ENCODE results near the gene BNIP2.

The BNIP2 gene

GRCh38 chr15:59609730-59610712 lies 79.1 kb downstream of the BNIP2 start:
- no peak overlapping the region for H3K23ac ChIP-seq (ENCODE audit: low read depth, low read length, poor library complexity)
- H3K36me3 ChIP-seq (replicated peaks in 1 of 2; ENCODE audit: control insufficient read depth in 2 of 2, insufficient read depth in 2 of 2, low read length in 2 of 2) = no peaks in the 10 kb centered on the region
- no peak overlapping the region for H4K8ac ChIP-seq (ENCODE audit: low read depth, low read length)
- no peak overlapping the region for H3K14ac ChIP-seq (ENCODE audit: low read length)
- no peaks in the 10 kb centered on the region for H3K4me1 ChIP-seq (ENCODE audit: control insufficient read depth in 2 of 2, insufficient read depth in 1 of 2, low read depth in 1 of 2, low read length in 2 of 2)
- no peak overlapping the region for H3K9ac ChIP-seq (ENCODE audit: low read depth, low read length, poor library complexity)
- H3K4me3 ChIP-seq (ENCODE audit: low read length in 2 of 2) = no peak overlapping the region
- no peak overlapping the region for H3K4ac ChIP-seq (ENCODE audit: low read length)
- H3K18ac ChIP-seq (ENCODE audit: low read length) = no peak overlapping the region
- no peak overlapping the region for H2AK5ac ChIP-seq (ENCODE audit: low read depth, low read length)
- no peak overlapping the region for H3K4me2 ChIP-seq (ENCODE audit: insufficient read depth, low read length, poor library complexity, severe bottlenecking)
- H2AFZ ChIP-seq (ENCODE audit: low read length) = no peak overlapping the region
- no peak overlapping the region for H4K91ac ChIP-seq (ENCODE audit: low read depth, low read length, poor library complexity)
- H2BK5ac ChIP-seq (ENCODE audit: low read length) = no peak overlapping the region
- H2BK12ac ChIP-seq (ENCODE audit: low read length) = no peak overlapping the region
- no peak overlapping the region for H2BK15ac ChIP-seq (ENCODE audit: low read length)
- peaks cover 0 to 16% (median 0%) of the 10 kb centered on the region in 3 experiments for H3K27me3 ChIP-seq (ENCODE audit: control insufficient read depth in 3 of 3, insufficient read depth in 3 of 3, low read depth in 1 of 3, low read length in 3 of 3)
- no CpG with 5 or more reads among the region's 7 CpGs for WGBS, 2 donors (ENCODE audit: extremely low coverage in 2 of 2, insufficient read length in 2 of 2, insufficient replicate concordance in 1 of 2)
- H3K27ac ChIP-seq (replicated peaks; ENCODE audit: low read length) = no peak overlapping the region
- H2BK120ac ChIP-seq (ENCODE audit: low read depth, low read length) = no peak overlapping the region
- no peak for DNase-seq (ENCODE audit: low spot score)
- H3K9me3 ChIP-seq (replicated peaks in 1 of 2; ENCODE audit: control insufficient read depth in 2 of 2, insufficient read depth in 1 of 2, low read depth in 1 of 2, low read length in 2 of 2) = peaks cover 0 to 2% of the 10 kb centered on the region in 2 donors
- H3K79me1 ChIP-seq (ENCODE audit: low read depth, low read length) = no peaks in the 10 kb centered on the region
